A673 (cell line): ENCODE measurements around the gene CDK5RAP2. TPM values are rescaled to one million over a fixed set of nuclear protein-coding genes. Genes with fewer than 3 reads are reported as not detected.

ENCODE experiments used
- BruUV-seq: library from RNA; stranded (reverse); fragments of 400-500 nt; replicated peaks from 2 replicates; lab custom pipeline; 2021; lab: Mats Ljungman, UMichigan
- CTCF ChIA-PET: fragments of 300-600 bp; sonication (Branson Sonifier 250); formaldehyde crosslinking; loops from one replicate; lab custom pipeline; 2022; ENCODE audit warnings: antibody characterized with exemption; lab: Charles Lee
- POLR2A ChIA-PET: fragments of 300-600 bp; sonication (Branson Sonifier 250); formaldehyde crosslinking; loops from one replicate; lab custom pipeline; 2022; ENCODE audit warnings: antibody characterized with exemption; ENCODE audit not compliant: low non-redundant PET; lab: Charles Lee
- DNase-seq: peaks from one replicate; pipeline ENCODE4 v3.0.0-alpha.2; 2015; ENCODE audit warnings: low spot score
- H3K27ac ChIP-seq: fragments of 200-600 bp; sonication (generic); 2 replicates; pipeline ENCODE4 v1.5.1; 2016; ENCODE audit warnings: mixed run types, low read depth, mild to moderate bottlenecking, mixed read lengths, antibody characterized with exemption, low read length; ENCODE audit not compliant: poor library complexity, severe bottlenecking
- H3K27me3 ChIP-seq: fragments of 200-600 bp; sonication (generic); replicated peaks from 2 replicates; pipeline ENCODE4 v1.6.1; 2017; ENCODE audit warnings: mixed run types, low read depth, mild to moderate bottlenecking, mixed read lengths, antibody characterized with exemption, low read length; ENCODE audit not compliant: insufficient read depth, poor library complexity
- H3K36me3 ChIP-seq: fragments of 200-600 bp; sonication (generic); 2 replicates; pipeline ENCODE4 v1.6.1; 2016; ENCODE audit warnings: mixed run types, mild to moderate bottlenecking, mixed read lengths, antibody characterized with exemption, low read length; ENCODE audit not compliant: insufficient read depth, poor library complexity, severe bottlenecking
- H3K4me1 ChIP-seq: fragments of 200-600 bp; sonication (generic); 2 replicates; pipeline ENCODE4 v1.6.1; 2017; ENCODE audit warnings: mixed run types, mild to moderate bottlenecking, mixed read lengths, antibody characterized with exemption, low read length; ENCODE audit not compliant: insufficient read depth, poor library complexity, severe bottlenecking
- H3K4me3 ChIP-seq: fragments of 200-600 bp; sonication (generic); 2 replicates; pipeline ENCODE4 v1.5.1; 2016; ENCODE audit warnings: low read depth, mixed run types, mild to moderate bottlenecking, mixed read lengths, low read length; ENCODE audit not compliant: poor library complexity, severe bottlenecking
- H3K9me3 ChIP-seq: fragments of 200-600 bp; sonication (generic); 2 replicates; pipeline ENCODE4 v1.6.1; 2016; ENCODE audit warnings: mixed run types, low read depth, mild to moderate bottlenecking, mixed read lengths, antibody characterized with exemption, low read length; ENCODE audit not compliant: poor library complexity, severe bottlenecking
- CTCF ChIP-seq: fragments of 300-800, 200-600 bp; sonication (generic); conservative IDR thresholded peaks from 2 replicates; pipeline ENCODE4 v1.5.1; 2017; ENCODE audit warnings: low read depth, mild to moderate bottlenecking, antibody characterized with exemption, low read length, moderate library complexity, mixed read lengths
- EZH2 ChIP-seq: fragments of 200-600 bp; sonication (generic); IDR thresholded peaks from 2 replicates; pipeline ENCODE4 v1.6.1; 2017; ENCODE audit warnings: borderline replicate concordance, low read depth, mild to moderate bottlenecking, mixed read lengths, antibody characterized with exemption, low read length; ENCODE audit not compliant: poor library complexity, severe bottlenecking
- intact Hi-C: fragments of 100-400 bp; cut with micrococcal nuclease; formaldehyde crosslinking; loops from one replicate; pipeline ENCODE4 v1.10.0; 2022; ENCODE audit not compliant: unreplicated experiment
- total RNA-seq: library from RNA; stranded (reverse); gene quantifications from 2 replicates; pipeline ENCODE4 v1.2.3, GENCODE V29; 2021

CDK5RAP2 gene
- total RNA-seq, 1 experiment from 2014 or later = 94.5 TPM

- H3K27me3 ChIP-seq = no peaks in the 10 kb centered on the region
- CTCF ChIA-PET = no interaction called here
- no peaks in the 10 kb centered on the region for H3K4me1 ChIP-seq
- no peaks in the 10 kb centered on the region for H3K9me3 ChIP-seq
- TF ChIP-seq CTCF = no peak
- TF ChIP-seq EZH2 = no peak
- DNase-seq = no peak
- no peak overlapping the region for H3K27ac ChIP-seq
- POLR2A ChIA-PET = no interaction called here
- no TSS peak for BruUV-seq
- H3K36me3 ChIP-seq = peaks cover 53% of the 10 kb centered on the region
- intact Hi-C loops = no loop called here
- no peak overlapping the region for H3K4me3 ChIP-seq
These were observed 7.5 kb downstream of the CDK5RAP2 start for GRCh38 chr9:120572472-120572871.

GRCh38 chr9:120571443-120572257 is 8.3 kb downstream of the CDK5RAP2 start:
- Histone ChIP-seq H3K9me3 (no peaks in the 10 kb centered on the region), H3K4me3 (no peak overlapping the region), H3K4me1 (no peaks in the 10 kb centered on the region), H3K36me3 (peaks cover 60% of the 10 kb centered on the region), H3K27me3 (no peaks in the 10 kb centered on the region), H3K27ac (no peak overlapping the region)
- TF ChIP-seq CTCF (no peak), EZH2 (no peak)
- no TSS peak for BruUV-seq
- ChIA-PET POLR2A (interaction anchor here (0.6 kb wide), 1 partner anchor 798 kb away, joined by 17 read pairs; no protein-coding TSS in a partner anchor), CTCF (no interaction called here)
- DNase-seq = no peak
- intact Hi-C loops = no loop called here

GRCh38 chr9:120570296-120570695 is 9.7 kb downstream of the CDK5RAP2 start:
- ChIA-PET POLR2A (no interaction called here), CTCF (no interaction called here)
- Histone ChIP-seq H3K4me1 (no peaks in the 10 kb centered on the region), H3K27me3 (no peaks in the 10 kb centered on the region), H3K36me3 (peaks cover 64% of the 10 kb centered on the region), H3K27ac (no peak overlapping the region), H3K9me3 (no peaks in the 10 kb centered on the region), H3K4me3 (no peak overlapping the region)
- TF ChIP-seq CTCF = no peak
- TF ChIP-seq EZH2 = no peak
- intact Hi-C loops = no loop called here
- no peak for DNase-seq
- no TSS peak for BruUV-seq
